T-helper 9 cell (primary cell): ENCODE results near the gene PPM1H.
"Not testable (repeated sequence)": the region's sequence is repeated elsewhere in the genome, so short reads cannot be mapped to it uniquely, and the experiment has no call there.

ENCODE experiments used
- DNase-seq: peaks from one replicate; pipeline ENCODE4 v3.0.0-alpha.2; 2020
- total RNA-seq, 2 donors: gene quantifications; one replicate each; lab custom pipeline; 2026; lab: John Stamatoyannopoulos, UW

The PPM1H gene, protein sequence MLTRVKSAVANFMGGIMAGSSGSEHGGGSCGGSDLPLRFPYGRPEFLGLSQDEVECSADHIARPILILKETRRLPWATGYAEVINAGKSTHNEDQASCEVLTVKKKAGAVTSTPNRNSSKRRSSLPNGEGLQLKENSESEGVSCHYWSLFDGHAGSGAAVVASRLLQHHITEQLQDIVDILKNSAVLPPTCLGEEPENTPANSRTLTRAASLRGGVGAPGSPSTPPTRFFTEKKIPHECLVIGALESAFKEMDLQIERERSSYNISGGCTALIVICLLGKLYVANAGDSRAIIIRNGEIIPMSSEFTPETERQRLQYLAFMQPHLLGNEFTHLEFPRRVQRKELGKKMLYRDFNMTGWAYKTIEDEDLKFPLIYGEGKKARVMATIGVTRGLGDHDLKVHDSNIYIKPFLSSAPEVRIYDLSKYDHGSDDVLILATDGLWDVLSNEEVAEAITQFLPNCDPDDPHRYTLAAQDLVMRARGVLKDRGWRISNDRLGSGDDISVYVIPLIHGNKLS
- 0 reads per million in 2 donors for total RNA-seq

- no peak for DNase-seq
These were observed at the start of gene PPM1H for GRCh38 chr12:62934799-62935674. TSS of gene PPM1H (minus strand) at chr12:62935150. CDS start at chr12:62934736, 414 bp downstream.

DNA sequence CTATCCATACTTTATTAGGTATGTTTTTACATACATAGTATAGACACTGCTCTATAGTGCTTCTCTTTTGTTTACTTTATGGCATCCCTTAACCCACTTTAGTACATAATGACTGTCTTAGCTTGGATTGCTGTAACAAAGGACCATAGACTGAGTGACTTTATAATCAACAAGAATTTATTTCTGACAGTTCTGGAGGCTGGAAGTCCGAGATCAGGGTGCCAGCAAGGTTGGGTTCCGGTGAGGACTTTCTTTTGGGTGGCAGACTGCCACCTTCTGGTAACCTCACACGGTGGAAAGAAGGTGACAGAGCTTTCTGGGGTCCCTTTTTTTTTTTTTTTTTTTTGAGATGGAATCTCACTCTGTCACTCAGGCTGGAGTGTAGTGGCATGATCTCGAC is 48.6 kb upstream of the PPM1H start:
- no peak for DNase-seq

GRCh38 chr12:62978768-62979167 is 43.8 kb upstream of the PPM1H start:
- no peak for DNase-seq

GRCh38 chr12:62977883-62978282 is 42.9 kb upstream of the PPM1H start:
- no peak for DNase-seq

DNA sequence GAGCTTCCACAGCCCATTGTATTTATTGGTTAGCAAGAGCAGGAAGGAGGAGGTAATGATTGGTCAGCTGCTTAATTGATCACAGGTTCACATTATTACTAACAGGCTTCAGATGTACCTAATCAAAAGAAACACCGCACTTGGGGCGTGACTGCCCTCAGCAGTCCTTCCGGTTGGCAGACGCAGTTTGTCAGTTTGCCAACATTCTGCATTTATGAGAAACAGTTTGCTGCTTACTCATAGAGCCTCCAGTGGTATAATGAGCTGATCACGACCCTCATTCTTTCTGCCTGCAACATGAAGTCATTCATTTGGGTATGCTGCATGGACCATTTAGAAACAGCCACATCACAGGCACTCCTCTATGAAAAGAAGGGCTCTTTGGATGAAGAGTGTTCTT is 42.5 kb upstream of the PPM1H start:
- no peak for DNase-seq

DNA sequence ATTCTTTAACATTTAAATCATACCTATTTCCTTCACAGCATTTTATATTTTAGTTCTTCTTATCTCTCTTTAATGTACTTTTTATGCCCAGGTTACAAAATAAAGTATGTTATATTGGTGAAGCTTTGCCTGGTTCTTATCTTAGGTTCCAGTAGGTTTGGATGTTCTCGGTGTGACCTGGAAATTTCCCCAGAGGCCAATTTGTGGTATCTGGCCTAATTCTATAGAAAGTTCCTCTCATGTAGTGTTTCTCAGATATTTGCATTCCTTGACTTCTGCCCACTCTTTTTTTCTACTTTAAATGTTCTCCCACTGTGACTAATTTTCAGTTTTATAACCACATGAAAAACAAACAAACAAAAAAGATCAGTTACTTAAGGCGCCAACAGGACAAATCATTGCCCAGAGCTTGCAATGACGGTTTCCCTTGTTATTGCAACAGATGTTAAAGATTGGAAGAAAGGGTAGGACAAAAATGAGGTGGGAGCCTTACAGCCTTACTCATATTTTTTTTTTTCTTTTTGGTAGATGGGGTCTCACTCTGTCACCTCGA is 41.2 kb upstream of the PPM1H start:
- no peak for DNase-seq

- DNase-seq, result no peak
These were observed 37.0 kb upstream of the PPM1H start for GRCh38 chr12:62971769-62972525.

GRCh38 chr12:62969695-62970094 is 34.7 kb upstream of the PPM1H start:
- DNase-seq, result no peak

DNA sequence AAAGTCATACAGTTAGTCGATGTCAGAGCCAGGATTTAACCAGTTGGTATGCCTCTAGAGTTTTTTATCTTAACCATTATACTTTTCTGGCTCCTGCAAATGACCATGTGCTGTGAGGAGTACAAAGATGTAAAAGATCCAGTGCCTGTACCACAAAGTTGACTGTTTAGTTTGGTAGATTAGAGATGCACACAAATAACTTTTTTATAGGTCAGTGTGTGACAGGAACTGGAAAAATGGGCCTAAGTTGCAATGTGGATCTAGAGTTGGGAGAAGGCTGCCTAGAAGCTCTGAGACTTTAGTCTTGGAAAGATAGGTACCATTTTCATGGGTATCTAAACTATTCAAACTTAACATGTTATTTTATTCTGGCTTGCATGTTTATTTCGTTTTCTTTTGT is 32.8 kb upstream of the PPM1H start:
- no peak for DNase-seq

GRCh38 chr12:62966990-62967506 is 32.1 kb upstream of the PPM1H start:
- no peak for DNase-seq

GRCh38 chr12:62966446-62966989 is 31.6 kb upstream of the PPM1H start:
- not testable (repeated sequence) for DNase-seq

DNA sequence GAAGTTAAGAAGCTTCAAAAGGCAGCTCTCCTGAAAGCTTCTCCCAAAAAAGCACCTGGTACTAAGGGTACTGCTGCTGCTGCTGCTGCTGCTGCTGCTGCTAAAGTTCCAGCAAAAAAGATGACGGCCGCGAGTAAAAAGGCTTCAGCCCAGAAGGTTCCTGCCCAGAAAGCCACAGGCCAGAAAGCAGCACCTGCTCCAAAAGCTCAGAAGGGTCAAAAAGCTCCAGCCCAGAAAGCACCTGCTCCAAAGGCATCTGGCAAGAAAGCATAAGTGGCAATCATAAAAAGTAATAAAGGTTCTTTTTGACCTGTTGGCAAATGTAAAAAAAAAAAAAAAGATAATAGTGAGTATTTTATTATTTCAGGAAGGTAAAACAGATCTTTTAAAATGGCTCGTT is 30.8 kb upstream of the PPM1H start:
- DNase-seq, result not testable (repeated sequence)

GRCh38 chr12:62965242-62965641 is 30.3 kb upstream of the PPM1H start:
- not testable (repeated sequence) for DNase-seq

GRCh38 chr12:62963486-62964041 is 28.6 kb upstream of the PPM1H start:
- DNase-seq, result no peak

DNA sequence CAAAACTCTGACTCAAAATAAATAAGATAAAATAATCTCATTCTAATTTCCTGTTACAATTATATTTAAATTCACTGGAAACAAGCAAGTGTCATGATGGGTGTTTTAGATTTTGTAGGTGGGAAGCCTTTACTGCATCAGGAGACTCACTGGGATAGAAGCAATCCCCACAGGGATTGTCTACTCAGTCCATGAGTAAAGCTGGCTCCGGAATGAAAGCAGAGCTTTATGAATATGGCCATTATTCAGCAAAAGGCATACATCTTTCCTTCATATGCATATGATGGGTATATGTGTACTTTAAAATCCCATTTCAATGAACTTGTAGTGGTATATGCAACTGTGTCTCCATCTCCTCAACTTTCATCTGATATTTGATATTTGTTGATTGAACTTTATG is 25.4 kb upstream of the PPM1H start:
- no peak for DNase-seq

- DNase-seq, result no peak
These were observed 24.8 kb upstream of the PPM1H start for GRCh38 chr12:62959745-62960144.

- no peak for DNase-seq
These were observed 22.4 kb upstream of the PPM1H start for GRCh38 chr12:62957233-62957953.

- DNase-seq, result no peak
These were observed 20.7 kb upstream of the PPM1H start for GRCh38 chr12:62955678-62956077.

DNA sequence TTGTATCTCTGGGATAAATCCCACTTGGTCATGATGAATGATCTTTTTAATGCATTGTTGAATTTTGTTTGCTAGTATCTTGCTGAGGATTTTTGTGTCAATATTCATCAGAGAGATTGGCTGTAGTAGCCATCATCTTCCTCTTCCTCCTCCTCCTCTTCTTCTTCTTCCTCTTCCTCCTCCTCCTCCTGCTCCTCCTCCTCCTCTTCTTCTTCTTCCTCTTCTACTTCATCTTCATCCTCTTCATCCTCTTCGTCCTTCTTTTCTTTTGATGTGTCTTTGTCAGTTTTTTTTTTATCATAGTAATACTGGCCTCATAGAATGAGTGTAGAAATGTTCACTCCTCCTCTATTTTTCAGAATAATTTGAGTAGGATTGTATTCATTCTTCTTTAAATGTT is 15.4 kb upstream of the PPM1H start:
- no peak for DNase-seq

DNA sequence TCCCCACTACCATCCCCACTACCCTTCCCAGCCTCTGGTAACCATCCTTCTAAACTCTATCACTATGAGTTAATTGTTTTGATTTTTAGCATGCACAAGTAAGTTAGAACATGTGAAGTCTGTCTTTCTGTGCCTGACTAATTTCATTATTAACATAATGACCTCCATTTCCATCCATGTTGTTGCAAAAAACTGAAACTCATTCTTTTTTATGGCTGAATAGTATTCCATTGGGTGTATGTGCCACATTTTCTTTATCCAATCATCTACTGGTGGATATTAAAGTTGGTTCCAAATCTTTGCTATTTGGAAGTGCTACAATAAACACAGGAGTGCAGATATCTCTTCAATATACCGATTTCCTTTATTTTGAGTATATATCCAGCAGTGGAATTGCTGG is 13.2 kb upstream of the PPM1H start:
- DNase-seq, result no peak

DNA sequence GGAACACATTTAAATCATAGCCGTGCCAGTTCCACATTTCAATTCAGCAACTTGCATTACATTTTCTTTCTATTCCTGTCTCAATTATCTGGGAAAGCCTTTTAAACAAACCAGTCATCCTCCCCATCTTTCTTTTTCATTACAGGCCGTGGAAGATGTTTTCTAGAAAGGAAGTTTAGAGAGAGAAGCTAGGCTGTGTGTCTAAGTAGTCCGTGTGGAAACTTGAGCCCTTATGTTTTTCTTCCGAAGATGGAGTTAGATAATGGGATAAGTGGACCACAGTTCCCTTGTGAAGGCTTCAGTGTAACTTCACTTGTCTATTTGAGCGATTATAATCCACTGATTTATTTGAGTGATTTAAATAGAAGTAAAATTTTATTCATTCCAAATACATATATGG is 12.4 kb upstream of the PPM1H start:
- DNase-seq, result no peak
